ENCODE data around the gene APOBEC3G. TPM values are rescaled to one million over a fixed set of nuclear protein-coding genes. Genes with fewer than 3 reads are reported as not detected.

The APOBEC3G gene
- total and polyA plus RNA-seq, 2 of the 4 experiments (the other 2 are of a cell fraction): 5.3 to 7.0 TPM

- Histone ChIP-seq H3K23ac (ENCODE audit: low read depth, low read length) (no peak overlapping the region), H4K5ac (ENCODE audit: low read depth, low read length) (no peak overlapping the region), H4K20me1 (ENCODE audit: insufficient read depth, low read length) (no peaks in the 10 kb centered on the region), H3K4me2 (ENCODE audit: low read depth, low read length) (no peak overlapping the region), H3K18ac (ENCODE audit: low read depth, low read length) (no peak overlapping the region), H2BK15ac (ENCODE audit: low read depth, low read length) (no peak overlapping the region), H3K79me1 (ENCODE audit: low read depth in 1 of 2, low read length in 2 of 2) (no peaks in the 10 kb centered on the region), H3K9me3 (ENCODE audit: control insufficient read depth, insufficient read depth, low read length) (no peaks in the 10 kb centered on the region), H4K8ac (ENCODE audit: low read depth in 2 of 2, low read length in 2 of 2) (no peak overlapping the region), H2AFZ (replicated peaks; ENCODE audit: low read length, poor library complexity) (no peak overlapping the region), H4K91ac (ENCODE audit: insufficient read depth, low read depth, low read length) (no peak overlapping the region), H3K4me1 (ENCODE audit: control insufficient read depth, insufficient read depth, low read length) (no peaks in the 10 kb centered on the region), H2BK20ac (ENCODE audit: low read depth, low read length) (no peak overlapping the region), H3K9me1 (ENCODE audit: insufficient read depth, low read length) (no peaks in the 10 kb centered on the region), H3K56ac (ENCODE audit: extremely low read depth, insufficient read depth, low read length) (no peak overlapping the region), H2AK5ac (ENCODE audit: low read depth, low read length) (no peak overlapping the region), H2AK9ac (replicated peaks; ENCODE audit: low read depth, low read length, poor library complexity) (no peak overlapping the region), H3K27me3 (ENCODE audit: control insufficient read depth, insufficient read depth, low read length) (no peaks in the 10 kb centered on the region), H3K14ac (replicated peaks; ENCODE audit: low read depth, low read length) (no peak overlapping the region), H2BK5ac (ENCODE audit: low read depth, low read length, poor library complexity, severe bottlenecking) (no peak overlapping the region), H3K4ac (ENCODE audit: low read depth, low read length) (no peak overlapping the region), H3K27ac (ENCODE audit: insufficient read depth, low read length) (no peak overlapping the region), H2BK120ac (ENCODE audit: low read depth, low read length) (no peak overlapping the region), H3K4me3 (ENCODE audit: insufficient read depth, low read depth, low read length) (no peak overlapping the region), H3K9ac (ENCODE audit: low read depth, low read length) (no peak overlapping the region), H3K36me3 (ENCODE audit: control insufficient read depth, insufficient read depth, low read length) (peaks cover 1% of the 10 kb centered on the region; the same call in 1 of the 2 replicates)
- ATAC-seq (ENCODE audit: low read depth) (no peak), DNase-seq (no peak)
- BruUV-seq (replicated peaks): no TSS peak
- CTCF ChIA-PET: interaction anchor here (0.6 kb wide), 1 partner anchor 96 kb away, joined by 7 read pairs; no protein-coding TSS in a partner anchor
- WGBS, 2 experiments (ENCODE audit: extremely low coverage in 2 of 2, insufficient read length in 1 of 2): 97% methylated on average over 4 of the region's 13 CpGs; no CpG with 5 or more reads in 1 of the 2 experiments
- POLR2A ChIA-PET (ENCODE audit: unreplicated experiment): interaction anchor here (0.6 kb wide), 1 partner anchor 26 kb away, joined by 3 read pairs; no protein-coding TSS in a partner anchor
- TF ChIP-seq FOS (IDR thresholded peaks at IDR 0.05; ENCODE audit: low read depth, low read length) (no peak), CTCF (conservative IDR thresholded peaks at IDR 0.05; ENCODE audit: low read depth, low read length) (no peak), RFX5 (IDR thresholded peaks at IDR 0.05; ENCODE audit: low read depth, low read length) (no peak), RCOR1 (IDR thresholded peaks at IDR 0.05; ENCODE audit: insufficient replicate concordance, low read length) (no peak), BHLHE40 (IDR thresholded peaks at IDR 0.05; ENCODE audit: low read depth, low read length) (no peak), CHD1 (IDR thresholded peaks at IDR 0.05; ENCODE audit: low read depth, low read length) (no peak), CEBPB (IDR thresholded peaks at IDR 0.05; ENCODE audit: low read depth, low read length) (no peak), ELK1 (IDR thresholded peaks at IDR 0.05; ENCODE audit: borderline replicate concordance, low read depth, low read length) (no peak), MAZ (IDR thresholded peaks at IDR 0.05; ENCODE audit: borderline replicate concordance, low read depth, low read length) (no peak), NFE2L2 (IDR thresholded peaks at IDR 0.05; ENCODE audit: low read depth, low read length) (no peak), MXI1 (IDR thresholded peaks at IDR 0.05; ENCODE audit: borderline replicate concordance, low read depth, low read length) (no peak), MAFK (IDR thresholded peaks at IDR 0.05; ENCODE audit: low read depth, low read length) (no peak), SMC3 (IDR thresholded peaks at IDR 0.05; ENCODE audit: low read depth, low read length) (no peak), RAD21 (IDR thresholded peaks at IDR 0.05; ENCODE audit: low read length) (no peak)
- TF ChIP-seq, protein P1, sequence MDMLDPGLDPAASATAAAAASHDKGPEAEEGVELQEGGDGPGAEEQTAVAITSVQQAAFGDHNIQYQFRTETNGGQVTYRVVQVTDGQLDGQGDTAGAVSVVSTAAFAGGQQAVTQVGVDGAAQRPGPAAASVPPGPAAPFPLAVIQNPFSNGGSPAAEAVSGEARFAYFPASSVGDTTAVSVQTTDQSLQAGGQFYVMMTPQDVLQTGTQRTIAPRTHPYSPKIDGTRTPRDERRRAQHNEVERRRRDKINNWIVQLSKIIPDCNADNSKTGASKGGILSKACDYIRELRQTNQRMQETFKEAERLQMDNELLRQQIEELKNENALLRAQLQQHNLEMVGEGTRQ (IDR thresholded peaks at IDR 0.05; ENCODE audit: low read depth, low read length): no peak
- in situ Hi-C loops (cut with MboI; ENCODE audit: low sequenced_read_pairs) (no loop called here), dilution Hi-C loops (cut with HindIII; ENCODE audit: low sequenced_read_pairs, unreplicated experiment) (no loop called here), intact Hi-C loops (cut with micrococcal nuclease) (no loop called here)
Measured at GRCh38 chr22:39029227-39029626, 47.8 kb upstream of the APOBEC3G start.
